ACC112 (cell line): ENCODE measurements around the gene NT5DC4.

ENCODE experiments used
- H2AFZ ChIP-seq: fragments of 200-600 bp; sonication (generic); one replicate; pipeline ENCODE4 v1.6.0; 2017; ENCODE audit warnings: antibody characterized with exemption, low read length; ENCODE audit not compliant: unreplicated experiment
- H3K27ac ChIP-seq: fragments of 200-600 bp; sonication (generic); 2 replicates; pipeline ENCODE4 v1.5.1; 2014; ENCODE audit warnings: low read depth, mild to moderate bottlenecking, antibody characterized with exemption, low read length, moderate library complexity
- H3K27me3 ChIP-seq: fragments of 200-600 bp; sonication (generic); 2 replicates; pipeline ENCODE4 v1.6.1; 2014; ENCODE audit warnings: mild to moderate bottlenecking, antibody characterized with exemption, low read length, moderate library complexity, mixed read lengths; ENCODE audit not compliant: insufficient read depth
- H3K36me3 ChIP-seq: fragments of 200-600 bp; sonication (generic); 2 replicates; pipeline ENCODE4 v1.6.1; 2016; ENCODE audit warnings: mild to moderate bottlenecking, antibody characterized with exemption, low read length, moderate library complexity, mixed read lengths; ENCODE audit not compliant: insufficient read depth
- H3K4me1 ChIP-seq: fragments of 200-600 bp; sonication (generic); one replicate; pipeline ENCODE4 v1.6.1; 2016; ENCODE audit warnings: low read length, mixed read lengths; ENCODE audit not compliant: insufficient read depth, unreplicated experiment, control insufficient read depth
- H3K4me3 ChIP-seq: fragments of 200-600 bp; sonication (generic); 2 replicates; pipeline ENCODE4 v1.5.1; 2014; ENCODE audit warnings: mild to moderate bottlenecking, low read depth, low read length
- H3K79me2 ChIP-seq: fragments of 200-600 bp; sonication (generic); one replicate; pipeline ENCODE4 v1.6.0; 2016; ENCODE audit warnings: low read length; ENCODE audit not compliant: control insufficient read depth, unreplicated experiment, insufficient read depth

NT5DC4 gene

GRCh38 chr2:112723547-112723940, 2.7 kb downstream of the NT5DC4 start:
- peaks cover 3% of the 10 kb centered on the region for H3K4me1 ChIP-seq
- H3K4me3 ChIP-seq: no peak overlapping the region
- no peaks in the 10 kb centered on the region for H3K27me3 ChIP-seq
- no peak overlapping the region for H2AFZ ChIP-seq
- no peaks in the 10 kb centered on the region for H3K79me2 ChIP-seq
- no peaks in the 10 kb centered on the region for H3K36me3 ChIP-seq
- H3K27ac ChIP-seq: no peak overlapping the region

- no peaks in the 10 kb centered on the region for H3K36me3 ChIP-seq
- no peak overlapping the region for H3K27ac ChIP-seq
- H2AFZ ChIP-seq: no peak overlapping the region
- H3K27me3 ChIP-seq: no peaks in the 10 kb centered on the region
- peaks cover 3% of the 10 kb centered on the region for H3K4me1 ChIP-seq
- no peak overlapping the region for H3K4me3 ChIP-seq
- no peaks in the 10 kb centered on the region for H3K79me2 ChIP-seq
Observed at GRCh38 chr2:112723995-112724394, 3.2 kb downstream of the NT5DC4 start.

- no peaks in the 10 kb centered on the region for H3K27me3 ChIP-seq
- H3K27ac ChIP-seq: no peak overlapping the region
- no peak overlapping the region for H3K4me3 ChIP-seq
- no peak overlapping the region for H2AFZ ChIP-seq
- peaks cover 3% of the 10 kb centered on the region for H3K4me1 ChIP-seq
- no peaks in the 10 kb centered on the region for H3K36me3 ChIP-seq
- H3K79me2 ChIP-seq: no peaks in the 10 kb centered on the region
Observed at GRCh38 chr2:112724591-112725525, 4.0 kb downstream of the NT5DC4 start.

- Histone ChIP-seq H3K4me3 (no peak overlapping the region), H2AFZ (peak overlapping the region; percentile 63)
Observed at GRCh38 chr2:112725545-112726457, 5.0 kb downstream of the NT5DC4 start.

GRCh38 chr2:112726487-112727190, 5.8 kb downstream of the NT5DC4 start:
- no peak overlapping the region for H3K27ac ChIP-seq
- H2AFZ ChIP-seq: peak overlapping the region; percentile 63
- H3K79me2 ChIP-seq: no peaks in the 10 kb centered on the region
- H3K4me1 ChIP-seq: peaks cover 3% of the 10 kb centered on the region
- no peaks in the 10 kb centered on the region for H3K27me3 ChIP-seq
- H3K4me3 ChIP-seq: no peak overlapping the region
- no peaks in the 10 kb centered on the region for H3K36me3 ChIP-seq

More at GRCh38 chr2:112725545-112726457, 5.0 kb downstream of the NT5DC4 start:
- H3K27ac ChIP-seq: no peak overlapping the region
- no peaks in the 10 kb centered on the region for H3K27me3 ChIP-seq
- H3K4me1 ChIP-seq: peaks cover 3% of the 10 kb centered on the region
- H3K79me2 ChIP-seq: no peaks in the 10 kb centered on the region
- no peaks in the 10 kb centered on the region for H3K36me3 ChIP-seq

DNA sequence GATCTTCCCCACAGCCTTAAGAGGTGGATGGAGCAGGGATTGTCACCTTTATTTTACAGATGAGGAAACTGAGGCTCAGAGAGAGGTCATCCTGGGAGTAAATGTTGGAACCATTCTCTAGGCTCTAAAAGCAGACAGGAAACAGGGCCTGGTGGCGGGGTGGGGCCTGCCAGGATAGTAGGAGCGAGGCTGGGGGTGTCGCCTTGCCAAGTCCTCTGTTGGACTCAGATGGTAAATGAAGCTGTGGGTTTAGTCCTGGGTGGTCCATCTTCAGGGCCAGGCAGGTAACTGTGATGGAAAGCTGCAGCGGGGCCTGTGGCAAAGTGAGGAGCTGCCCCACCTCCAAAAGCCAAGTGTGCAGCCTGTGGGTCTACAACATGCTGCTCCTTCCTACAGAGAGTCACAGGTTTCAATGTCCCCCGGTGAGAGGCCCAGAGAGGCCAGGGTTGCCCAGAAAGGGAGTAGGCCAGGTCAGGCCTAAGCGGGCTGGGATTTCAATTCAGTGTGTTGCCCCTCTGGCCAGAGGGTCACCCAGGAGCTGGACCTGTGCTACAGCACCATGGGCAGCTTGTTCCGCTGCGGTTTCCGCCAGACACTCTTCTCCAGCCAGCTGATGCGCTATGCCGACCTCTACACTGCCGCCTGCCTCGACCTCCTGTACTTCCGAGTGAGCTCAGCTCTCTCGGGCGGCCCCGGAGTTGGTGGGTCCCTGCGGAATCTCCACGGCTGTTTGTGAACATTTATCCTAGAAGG, 6.6 kb downstream of the NT5DC4 start:
- Histone ChIP-seq H3K27me3 (no peaks in the 10 kb centered on the region), H2AFZ (no peak overlapping the region), H3K4me3 (no peak overlapping the region), H3K27ac (no peak overlapping the region), H3K79me2 (no peaks in the 10 kb centered on the region), H3K36me3 (no peaks in the 10 kb centered on the region), H3K4me1 (peaks cover 3% of the 10 kb centered on the region)

DNA sequence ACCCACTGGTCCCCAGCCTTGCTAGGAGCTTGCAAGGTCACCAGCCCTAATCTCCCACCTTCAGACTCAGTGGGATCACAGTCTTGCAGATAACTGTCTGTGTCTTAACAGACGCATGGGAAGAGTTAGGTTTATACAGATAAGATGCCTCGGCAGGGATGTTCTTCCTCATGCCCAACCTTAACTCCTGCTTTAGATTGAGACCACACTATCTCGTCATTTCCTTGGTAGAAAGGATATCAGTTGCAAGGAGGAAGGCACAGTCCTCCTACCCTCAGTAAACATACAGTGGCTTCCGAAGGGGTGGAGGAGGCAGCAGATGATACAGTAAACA, 7.2 kb downstream of the NT5DC4 start:
- Histone ChIP-seq H3K27me3 (no peaks in the 10 kb centered on the region), H3K79me2 (no peaks in the 10 kb centered on the region), H3K27ac (no peak overlapping the region), H3K4me1 (peaks cover 3% of the 10 kb centered on the region), H2AFZ (no peak overlapping the region), H3K36me3 (no peaks in the 10 kb centered on the region), H3K4me3 (no peak overlapping the region)

DNA sequence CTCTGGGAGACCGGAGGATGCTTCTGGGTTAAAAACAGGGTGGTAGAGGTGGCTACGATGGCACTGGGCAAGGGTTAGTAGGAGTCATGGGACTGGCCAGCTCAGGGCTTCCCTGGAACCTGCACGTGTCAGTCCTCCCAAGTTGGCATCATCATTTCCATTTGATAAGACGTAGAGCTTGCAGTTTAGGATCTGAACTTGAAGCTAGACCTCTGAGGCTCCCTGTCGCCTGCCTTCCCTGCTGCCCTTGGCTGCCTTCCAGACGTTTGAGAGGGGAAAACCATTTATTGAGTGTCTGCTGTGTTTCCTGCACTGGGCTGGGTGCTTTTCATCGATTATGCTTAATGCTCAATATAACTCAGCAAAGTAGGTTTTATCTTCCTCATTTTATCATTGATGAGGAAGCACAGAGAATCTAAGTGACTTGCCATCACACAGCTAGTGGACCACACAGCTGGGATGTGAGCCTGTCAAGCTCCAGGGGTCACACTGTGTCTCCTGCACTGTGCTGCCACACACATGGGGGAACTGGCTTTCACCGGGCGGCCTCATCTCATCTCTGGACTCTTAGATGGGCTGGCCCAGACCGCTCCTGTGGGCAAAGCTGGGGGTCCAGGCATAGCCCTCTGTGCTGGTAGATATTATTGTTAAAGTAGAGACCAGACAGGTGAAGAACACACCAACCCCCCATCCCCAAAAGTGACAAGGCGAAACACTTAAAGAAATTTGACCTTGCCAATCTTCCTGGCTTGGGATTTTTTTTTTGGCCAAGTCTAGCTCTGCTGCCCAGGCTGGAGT, 7.8 kb downstream of the NT5DC4 start:
- no peak overlapping the region for H3K4me3 ChIP-seq
- H3K27ac ChIP-seq: no peak overlapping the region
- no peaks in the 10 kb centered on the region for H3K79me2 ChIP-seq
- H2AFZ ChIP-seq: no peak overlapping the region
- H3K36me3 ChIP-seq: no peaks in the 10 kb centered on the region
- peaks cover 3% of the 10 kb centered on the region for H3K4me1 ChIP-seq
- no peaks in the 10 kb centered on the region for H3K27me3 ChIP-seq

DNA sequence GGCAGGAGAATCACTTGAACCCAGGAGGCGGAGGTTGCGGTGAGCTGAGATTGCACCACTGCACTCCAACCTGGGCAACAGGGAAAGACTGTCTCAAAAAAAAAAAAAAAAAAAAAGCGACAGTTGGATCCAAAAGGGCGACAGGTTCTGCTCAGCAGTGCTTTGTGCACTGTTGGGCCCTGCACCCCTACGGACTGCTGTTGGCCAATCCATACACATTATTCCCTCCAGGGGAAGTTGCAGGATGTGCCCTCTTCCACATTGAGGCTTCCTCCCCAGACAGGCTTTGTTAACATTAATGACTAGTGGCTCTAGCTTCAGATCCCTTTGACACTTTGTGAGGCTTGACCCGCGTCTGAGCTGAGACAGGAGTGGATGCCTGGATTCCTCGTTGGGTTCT, 9.4 kb downstream of the NT5DC4 start:
- H3K27me3 ChIP-seq: no peaks in the 10 kb centered on the region
- H3K36me3 ChIP-seq: no peaks in the 10 kb centered on the region
- H3K27ac ChIP-seq: no peak overlapping the region
- no peaks in the 10 kb centered on the region for H3K79me2 ChIP-seq
- no peak overlapping the region for H3K4me3 ChIP-seq
- H3K4me1 ChIP-seq: peaks cover 3% of the 10 kb centered on the region
- no peak overlapping the region for H2AFZ ChIP-seq
